OCI-LY1 (cell line): Measurements from ENCODE around the gene OR51G2.

Experiments
- H2AFZ ChIP-seq: fragments of 200-600 bp; sonication (generic), shearing (Covaris generic); 2 replicates; pipeline ENCODE4 v1.6.0; 2014; ENCODE audit warnings: antibody characterized with exemption, mild to moderate bottlenecking, low read length
- H3F3A ChIP-seq: fragments of 200-600 bp; sonication (generic), shearing (Covaris generic); 2 replicates; pipeline ENCODE4 v1.6.0; 2014; ENCODE audit warnings: mild to moderate bottlenecking, antibody characterized with exemption, low read length, moderate library complexity; ENCODE audit not compliant: insufficient read depth
- H3K27ac ChIP-seq: fragments of 200-600 bp; sonication (generic); 2 replicates; pipeline ENCODE4 v1.5.1; 2014; ENCODE audit warnings: low read length, mixed run types, mild to moderate bottlenecking, low read depth; ENCODE audit not compliant: poor library complexity, severe bottlenecking
- H3K27me3 ChIP-seq: fragments of 200-600 bp; sonication (generic); 2 replicates; pipeline ENCODE4 v1.6.0; 2014; ENCODE audit warnings: antibody characterized with exemption, mild to moderate bottlenecking, low read length, moderate library complexity; ENCODE audit not compliant: insufficient read depth
- H3K36me3 ChIP-seq: fragments of 200-600 bp; sonication (generic); 2 replicates; pipeline ENCODE4 v1.6.1; 2014; ENCODE audit warnings: mild to moderate bottlenecking, antibody characterized with exemption, low read length, moderate library complexity, mixed read lengths; ENCODE audit not compliant: insufficient read depth
- H3K4me1 ChIP-seq: fragments of 200-600 bp; sonication (generic); 2 replicates; pipeline ENCODE4 v1.5.1; 2014; ENCODE audit warnings: mild to moderate bottlenecking, low read length, moderate library complexity; ENCODE audit not compliant: insufficient read depth, severe bottlenecking
- H3K4me2 ChIP-seq: fragments of 200-600 bp; sonication (generic), shearing (Covaris generic); 2 replicates; pipeline ENCODE4 v1.6.1; 2014; ENCODE audit warnings: low read length
- H3K4me3 ChIP-seq: fragments of 200-600 bp; sonication (generic); 2 replicates; pipeline ENCODE4 v1.5.1; 2014; ENCODE audit warnings: low read length, low read depth, mild to moderate bottlenecking, mixed read lengths; ENCODE audit not compliant: poor library complexity, severe bottlenecking
- H3K79me2 ChIP-seq: fragments of 200-600 bp; shearing (Covaris generic); 2 replicates; pipeline ENCODE4 v1.6.1; 2016; ENCODE audit warnings: mixed run types, low read length, mixed read lengths; ENCODE audit not compliant: insufficient read depth
- H3K9ac ChIP-seq: fragments of 200-600 bp; sonication (generic), shearing (Covaris generic); 2 replicates; pipeline ENCODE4 v1.6.1; 2014; ENCODE audit warnings: mild to moderate bottlenecking, low read length, mixed read lengths
- H3K9me2 ChIP-seq: fragments of 200-600 bp; sonication (generic), shearing (Covaris generic); 2 replicates; pipeline ENCODE4 v1.6.1; 2014; ENCODE audit warnings: low read depth, mild to moderate bottlenecking, low read length, mixed read lengths
- H3K9me3 ChIP-seq: fragments of 200-600 bp; shearing (Covaris generic); 2 replicates; pipeline ENCODE4 v1.6.1; 2014; ENCODE audit warnings: low read length, mixed read lengths
- H4K20me1 ChIP-seq: fragments of 200-600 bp; sonication (generic), shearing (Covaris generic); 2 replicates; pipeline ENCODE4 v1.6.0; 2016; ENCODE audit warnings: mild to moderate bottlenecking, low read length; ENCODE audit not compliant: insufficient read depth
- EZH2 ChIP-seq: fragments of 200-600 bp; sonication (generic), shearing (Covaris generic); IDR thresholded peaks from 2 replicates; pipeline ENCODE4 v1.8.0; 2017; ENCODE audit warnings: borderline replicate concordance, mixed run types, mild to moderate bottlenecking, antibody characterized with exemption, low read length, moderate library complexity, mixed read lengths
- TF ChIP-seq, protein P1 (sequence below): fragments of 200-600 bp; sonication (generic), shearing (Covaris generic); IDR thresholded peaks from 2 replicates; pipeline ENCODE4 v1.5.1; 2017; ENCODE audit warnings: mild to moderate bottlenecking, antibody characterized with exemption, low read length, moderate library complexity, mixed read lengths

Gene OR51G2

DNA sequence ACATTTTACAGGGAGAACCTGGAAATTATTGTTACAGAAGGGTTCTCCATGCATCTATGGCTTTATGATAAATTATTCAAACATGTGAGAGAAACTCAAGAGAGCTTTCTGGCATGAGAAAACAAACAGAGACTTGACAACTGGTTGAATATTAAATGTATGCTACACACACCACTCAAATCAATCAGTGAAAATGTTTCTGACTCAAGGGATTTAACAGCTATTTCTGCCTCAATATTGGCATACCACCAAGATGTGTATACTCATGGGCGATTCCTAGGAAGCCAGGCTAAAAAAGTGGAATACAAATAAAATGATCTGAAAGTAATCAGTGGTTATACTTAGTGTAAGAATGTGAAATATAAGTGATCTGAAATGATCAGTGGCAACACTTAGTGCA lies 53.3 kb downstream of the OR51G2 start:
- Histone ChIP-seq H3K9me3 (no peaks in the 10 kb centered on the region), H3K9me2 (no peaks in the 10 kb centered on the region), H2AFZ (no peak overlapping the region), H3K4me3 (no peak overlapping the region), H3K79me2 (no peaks in the 10 kb centered on the region), H4K20me1 (no peaks in the 10 kb centered on the region), H3K4me2 (no peak overlapping the region), H3K4me1 (no peaks in the 10 kb centered on the region), H3K27me3 (no peaks in the 10 kb centered on the region), H3K27ac (no peak overlapping the region), H3K9ac (no peak overlapping the region), H3K36me3 (no peaks in the 10 kb centered on the region), H3F3A (no peaks in the 10 kb centered on the region)
- TF ChIP-seq EZH2 = no peak
- TF ChIP-seq, protein P1, sequence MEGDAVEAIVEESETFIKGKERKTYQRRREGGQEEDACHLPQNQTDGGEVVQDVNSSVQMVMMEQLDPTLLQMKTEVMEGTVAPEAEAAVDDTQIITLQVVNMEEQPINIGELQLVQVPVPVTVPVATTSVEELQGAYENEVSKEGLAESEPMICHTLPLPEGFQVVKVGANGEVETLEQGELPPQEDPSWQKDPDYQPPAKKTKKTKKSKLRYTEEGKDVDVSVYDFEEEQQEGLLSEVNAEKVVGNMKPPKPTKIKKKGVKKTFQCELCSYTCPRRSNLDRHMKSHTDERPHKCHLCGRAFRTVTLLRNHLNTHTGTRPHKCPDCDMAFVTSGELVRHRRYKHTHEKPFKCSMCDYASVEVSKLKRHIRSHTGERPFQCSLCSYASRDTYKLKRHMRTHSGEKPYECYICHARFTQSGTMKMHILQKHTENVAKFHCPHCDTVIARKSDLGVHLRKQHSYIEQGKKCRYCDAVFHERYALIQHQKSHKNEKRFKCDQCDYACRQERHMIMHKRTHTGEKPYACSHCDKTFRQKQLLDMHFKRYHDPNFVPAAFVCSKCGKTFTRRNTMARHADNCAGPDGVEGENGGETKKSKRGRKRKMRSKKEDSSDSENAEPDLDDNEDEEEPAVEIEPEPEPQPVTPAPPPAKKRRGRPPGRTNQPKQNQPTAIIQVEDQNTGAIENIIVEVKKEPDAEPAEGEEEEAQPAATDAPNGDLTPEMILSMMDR = no peak

DNA sequence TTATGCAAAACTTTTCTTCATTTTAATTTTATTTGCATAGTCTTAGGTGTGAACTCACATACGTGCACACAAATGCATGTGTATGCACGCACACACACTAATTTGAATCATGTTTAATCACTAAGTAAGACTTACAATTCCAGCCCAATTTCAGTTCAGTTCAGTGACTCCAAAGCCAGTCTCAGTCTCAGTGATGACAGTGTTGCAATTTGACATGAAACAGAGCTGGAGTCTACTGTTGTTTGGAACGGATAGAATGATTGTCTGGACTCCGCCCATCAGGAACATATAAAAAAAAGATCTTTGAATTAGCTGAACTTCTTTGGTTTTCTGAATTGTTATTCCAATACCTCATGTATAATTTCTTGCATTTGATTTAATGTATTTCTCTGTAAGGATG lies 55.3 kb downstream of the OR51G2 start:
- Histone ChIP-seq H3F3A (no peaks in the 10 kb centered on the region), H2AFZ (no peak overlapping the region), H4K20me1 (no peaks in the 10 kb centered on the region), H3K79me2 (no peaks in the 10 kb centered on the region), H3K36me3 (no peaks in the 10 kb centered on the region), H3K27me3 (no peaks in the 10 kb centered on the region), H3K4me3 (no peak overlapping the region), H3K9me3 (no peaks in the 10 kb centered on the region), H3K4me1 (no peaks in the 10 kb centered on the region), H3K9me2 (no peaks in the 10 kb centered on the region), H3K27ac (no peak overlapping the region), H3K4me2 (no peak overlapping the region), H3K9ac (no peak overlapping the region)
- TF ChIP-seq, protein P1 = no peak
- no peak for TF ChIP-seq EZH2
